Heart right ventricle (tissue), 16 donors: Measurements from ENCODE around the gene RPS6KA2. TPM values are rescaled to one million over a fixed set of nuclear protein-coding genes. Genes with fewer than 3 reads are reported as not detected.

Source experiments
- ATAC-seq, 8 donors: fragments of 200-7000 bp; cut with Tn5 transposase; one replicate each; pipeline ENCODE4 v1.9.1; 2020; ENCODE audit warnings: mild to moderate bottlenecking in 8 of 8, moderate library complexity in 8 of 8, moderate number of reproducible peaks in 1 of 8
- DNase-seq, 2 donors: peaks; one replicate each; pipeline ENCODE4 v3.0.0-alpha.2; 2020
- H3K27ac ChIP-seq, 10 donors: fragments of 200-600 bp; sonication (generic) in 2 of 10; one replicate each; pipeline versions ENCODE4 v1.5.0 to v1.8.0; 2020 to 2022; ENCODE audit warnings: mild to moderate bottlenecking in 3 of 10
- H3K27me3 ChIP-seq, 7 donors: fragments of 200-600 bp; one replicate each; pipeline ENCODE4 v1.8.0; 2021 to 2022; ENCODE audit warnings: mild to moderate bottlenecking in 2 of 7
- H3K36me3 ChIP-seq, 9 donors: fragments of 200-600 bp; sonication (generic) in 1 of 9; one replicate each; pipeline versions ENCODE4 v1.5.0 to v1.8.0; 2020 to 2022; ENCODE audit warnings: mild to moderate bottlenecking in 2 of 9
- H3K4me1 ChIP-seq, 9 donors: fragments of 200-600 bp; sonication (generic) in 1 of 9; one replicate each; pipeline versions ENCODE4 v1.5.0 to v1.8.0; 2020 to 2022; ENCODE audit warnings: mild to moderate bottlenecking in 4 of 9
- H3K4me3 ChIP-seq, 10 donors: fragments of 200-600 bp; sonication (generic) in 2 of 10; one replicate each; pipeline versions ENCODE4 v1.5.0 to v1.8.0; 2020 to 2022; ENCODE audit warnings: mild to moderate bottlenecking in 7 of 10, moderate library complexity in 2 of 10
- H3K9me3 ChIP-seq, 11 donors: fragments of 200-600 bp in 10 of 11; sonication (generic) in 2 of 11; one replicate each; pipeline versions ENCODE4 v1.5.0 to v1.8.0; 2013 to 2022; ENCODE audit warnings: mild to moderate bottlenecking in 2 of 11, control low read depth in 1 of 11, moderate library complexity in 1 of 11
- CTCF ChIP-seq, 9 donors: fragments of 200-600 bp; sonication (generic) in 2 of 9; IDR thresholded peaks; one replicate each; pipeline versions ENCODE4 v1.5.0 to v1.8.0; 2021 to 2022; ENCODE audit warnings: antibody characterized with exemption in 9 of 9, mild to moderate bottlenecking in 5 of 9, moderate library complexity in 1 of 9
- WGBS, 2 donors: extraction: QIAGEN DNeasy Blood & Tissue Kit; methylation state at CpG; one replicate each; pipeline ENCODE4 v1.1.7; 2013; ENCODE audit warnings: inconsistent platforms in 1 of 2; 5-methylcytosine and 5-hydroxymethylcytosine counted together
- intact Hi-C, 10 donors: fragments of 100-400 bp; cut with DNase I; formaldehyde crosslinking; loops; one replicate each; pipeline versions ENCODE4 v1.11.1 to v1.14.2; 2022
- polyA plus RNA-seq, 2 donors: library from polyadenylated mRNA; stranded (reverse); fragments of 200-250 nt; gene quantifications; one replicate each; pipeline ENCODE4 v1.2.3, GENCODE V29; 2013
- total RNA-seq, 10 donors: library from RNA; stranded (reverse); fragmentation: NEBNext Ultra II Directional in 3 of 10; extraction: Animal tissue kit (Norgen Biotek cat#: 25700) in 3 of 10; gene quantifications; one replicate each; pipeline versions ENCODE4 v1.2.1 to v1.2.4, GENCODE V29; 2021 to 2023
- donor health status: Arrhythmogenic right ventricular cardiomyopathy.
- donor health status: ischemic (EF 13 %, LVEDD 7.1; RV severe dilation, severe dysfunction).
- donor health status: healthy with polysubstance abuse.
- donor health status: DM: no; HTN: yes; CAD: no.
- donor health status: DM: no; HTN: no; CAD: no.
- donor health status: ischemic (EF 25% LVEDD 6.9; RV normal size, moderate dysfunction).
- donor health status: ischemic (EF 25% LVEDD 5.7; RV mildly dilated, moderate dysfunction).
- donor health status: healthy.
- donor health status: DM: yes; HTN: yes; CAD: no.
- donor health status: Ischemic cardiomyopathy.
- donor health status: ischemic (EF 35%, LVEDD 5.7; RV mildly dilated, moderate dysfunction).
- donor health status: nonischemic (EF 11% LVEDD 7.7; RV severe dilation, severe dysfunction).
- donor health status: DM: yes; HTN: yes; CAD: no.
- donor health status: PGD.
- donor health status: ischemic (EF 29% LVEDD 5.4; RV normal size, mild dysfunction).
- donor health status: nonischemic (EF 23%, LVEDD 6.1; RV moderate dilation, normal function).

Gene RPS6KA2
- total and polyA plus RNA-seq, 12 donors = 20.3 to 91.4 (median 73.7) TPM

GRCh38 chr6:166610069-166610468 lies 17.0 kb downstream of the RPS6KA2 start:
- Histone ChIP-seq H3K27ac (no peak overlapping the region), H3K27me3 (no peaks in the 10 kb centered on the region), H3K9me3 (no peaks in the 10 kb centered on the region), H3K36me3 (peaks cover 0 to 3% (median 0%) of the 10 kb centered on the region in 9 donors), H3K4me1 (peaks cover 7 to 42% (median 30%) of the 10 kb centered on the region in 9 donors), H3K4me3 (no peak overlapping the region)
- ATAC-seq = no peak
- no peak for TF ChIP-seq CTCF (IDR thresholded peaks at IDR 0.05)
- intact Hi-C loops = loop anchor here in 3 of 10 donors (5.0 kb wide), 2 partner anchors 33 to 53 kb away; no protein-coding TSS in a partner anchor
- 87 to 88% methylated on average over 9 of the region's 9 CpGs for WGBS, 2 donors
- DNase-seq = peak in 1 of 2 donors; percentile 0

GRCh38 chr6:166608774-166609173 lies 18.3 kb downstream of the RPS6KA2 start:
- Histone ChIP-seq H3K27me3 (no peaks in the 10 kb centered on the region), H3K4me1 (peaks cover 3 to 29% (median 17%) of the 10 kb centered on the region in 9 donors), H3K4me3 (no peak overlapping the region), H3K27ac (peak overlapping the region in 1 of 10 donors; percentile 51), H3K9me3 (no peaks in the 10 kb centered on the region), H3K36me3 (peaks cover 0 to 3% (median 0%) of the 10 kb centered on the region in 9 donors)
- DNase-seq (no peak), ATAC-seq (no peak)
- TF ChIP-seq CTCF (IDR thresholded peaks at IDR 0.05) = no peak
- 90 to 93% methylated on average over 4 of the region's 4 CpGs for WGBS, 2 donors
- intact Hi-C loops = no loop called here

GRCh38 chr6:166605752-166606151 lies 21.3 kb downstream of the RPS6KA2 start:
- no peak for TF ChIP-seq CTCF (IDR thresholded peaks at IDR 0.05)
- intact Hi-C loops = no loop called here
- no peak for DNase-seq
- Histone ChIP-seq H3K27me3 (no peaks in the 10 kb centered on the region), H3K36me3 (no peaks in the 10 kb centered on the region), H3K9me3 (no peaks in the 10 kb centered on the region), H3K27ac (no peak overlapping the region), H3K4me3 (no peak overlapping the region), H3K4me1 (peaks cover 0 to 8% (median 0%) of the 10 kb centered on the region in 9 donors)
- no peak for ATAC-seq
- 92 to 95% methylated on average over 6 of the region's 6 CpGs for WGBS, 2 donors

- no peak overlapping the region for H3K27ac ChIP-seq
- H3K4me3 ChIP-seq = no peak overlapping the region
- H3K36me3 ChIP-seq = no peaks in the 10 kb centered on the region
- intact Hi-C loops = no loop called here
- 94 to 95% methylated on average over 6 of the region's 6 CpGs for WGBS, 2 donors
- H3K4me1 ChIP-seq = peaks cover 0 to 16% (median 6%) of the 10 kb centered on the region in 9 donors
- DNase-seq (no peak), ATAC-seq (no peak)
- no peak for TF ChIP-seq CTCF (IDR thresholded peaks at IDR 0.05)
- H3K27me3 ChIP-seq = no peaks in the 10 kb centered on the region
- H3K9me3 ChIP-seq = no peaks in the 10 kb centered on the region
Measured at GRCh38 chr6:166604911-166605310, 22.1 kb downstream of the RPS6KA2 start.
